ENCODE results near the gene DMXL1.

- TF ChIP-seq POLR2A (IDR thresholded peaks at IDR 0.05) (no peak), CTCF (IDR thresholded peaks at IDR 0.05) (no peak)
These were observed 3.4 kb upstream of the DMXL1 start for GRCh38 chr5:119067450-119067849.

All from heart left ventricle (tissue), 13 donors.